OCI-LY1 (cell line): ENCODE measurements around the gene ROR2.

ENCODE experiments used
- CTCF ChIP-seq: fragments of 200-600 bp; sonication (generic), shearing (Covaris generic); IDR thresholded peaks from 2 replicates; pipeline ENCODE4 v1.5.1; 2017; ENCODE audit warnings: mild to moderate bottlenecking, antibody characterized with exemption, low read length, moderate library complexity, mixed read lengths
- EZH2 ChIP-seq: fragments of 200-600 bp; sonication (generic), shearing (Covaris generic); IDR thresholded peaks from 2 replicates; pipeline ENCODE4 v1.8.0; 2017; ENCODE audit warnings: borderline replicate concordance, mixed run types, mild to moderate bottlenecking, antibody characterized with exemption, low read length, moderate library complexity, mixed read lengths

GRCh38 chr9:91640428-91640827, 309.6 kb downstream of the ROR2 start:
- TF ChIP-seq EZH2 (no peak), CTCF (no peak)
